ENCODE results near the gene GABRB1. TPM values are rescaled to one million over a fixed set of nuclear protein-coding genes. Genes with fewer than 3 reads are reported as not detected.

GABRB1 gene
- total RNA-seq, 2 experiments from 2014 or later = not detected

Other genes with a start within 250 kb of the GABRB1 start
- not detected in 2 replicates for gene COX7B2, start 122.3 kb upstream of the GABRB1 start, total RNA-seq (2014; rRNA removed; shearing (Covaris generic))
- gene COX7B2, start 122.3 kb upstream of the GABRB1 start, total RNA-seq (2022) = not detected in 2 replicates
- gene GABRA4, start 38.0 kb upstream of the GABRB1 start, total RNA-seq (2014; rRNA removed; shearing (Covaris generic)) = not detected in 2 replicates
- gene GABRA4, start 38.0 kb upstream of the GABRB1 start, total RNA-seq (2022) = not detected in 2 replicates